NCI-H774 (cell line): ENCODE measurements around the gene SRC.
"Not testable (repeated sequence)": the region's sequence is repeated elsewhere in the genome, so short reads cannot be mapped to it uniquely, and the experiment has no call there.

ENCODE experiments used
- DNase-seq: peaks from one replicate; lab custom pipeline; 2025; lab: John Stamatoyannopoulos, UW

The SRC gene

GRCh38 chr20:37336369-37337207, 9.4 kb upstream of the SRC start:
- DNase-seq: no peak

GRCh38 chr20:37337208-37337991, 8.5 kb upstream of the SRC start:
- DNase-seq: no peak

GRCh38 chr20:37338380-37338779, 7.6 kb upstream of the SRC start:
- DNase-seq: not testable (repeated sequence)

GRCh38 chr20:37339208-37339607, 6.7 kb upstream of the SRC start:
- DNase-seq: no peak

- not testable (repeated sequence) for DNase-seq
Observed at GRCh38 chr20:37339764-37340109, 6.2 kb upstream of the SRC start.

- no peak for DNase-seq
Observed at GRCh38 chr20:37340998-37341397, 4.9 kb upstream of the SRC start.

- no peak for DNase-seq
Observed at GRCh38 chr20:37341632-37342031, 4.3 kb upstream of the SRC start.

- no peak for DNase-seq
Observed at GRCh38 chr20:37342231-37343177, 3.4 kb upstream of the SRC start.

- no peak for DNase-seq
Observed at GRCh38 chr20:37343212-37343993, 2.5 kb upstream of the SRC start.

- DNase-seq: no peak
Observed at GRCh38 chr20:37343994-37344355, 2.0 kb upstream of the SRC start.

- no peak for DNase-seq
Observed at GRCh38 chr20:37344506-37345338, 1.2 kb upstream of the SRC start.

GRCh38 chr20:37346236-37346534, 245 bp downstream of the SRC start:
- DNase-seq: no peak

GRCh38 chr20:37346535-37347346, 801 bp downstream of the SRC start:
- no peak for DNase-seq

GRCh38 chr20:37347347-37347823, 1.4 kb downstream of the SRC start:
- DNase-seq: no peak

GRCh38 chr20:37347891-37348791, 2.2 kb downstream of the SRC start:
- DNase-seq: no peak

- DNase-seq: no peak
Observed at GRCh38 chr20:37348792-37349516, 3.0 kb downstream of the SRC start.

- no peak for DNase-seq
Observed at GRCh38 chr20:37349517-37350491, 3.9 kb downstream of the SRC start.
